GM19324 (cell line): Measurements from ENCODE around the gene EIF2B5.

ENCODE experiments used
- ATAC-seq: cut with Tn5 transposase; IDR thresholded peaks from one replicate; pipeline ENCODE4 v1.9.1; 2021; ENCODE audit warnings: mild to moderate bottlenecking, moderate library complexity; ENCODE audit not compliant: unreplicated experiment, low FRiP score

Gene EIF2B5

GRCh38 chr3:184189421-184189820, 54.3 kb downstream of the EIF2B5 start:
- no peak for ATAC-seq

- ATAC-seq = no peak
Observed at GRCh38 chr3:184192889-184193288, 57.7 kb downstream of the EIF2B5 start.

GRCh38 chr3:184193991-184194539, 58.9 kb downstream of the EIF2B5 start:
- no peak for ATAC-seq
